Calu3 (cell line): ENCODE data around the gene PTGES2. TPM values are rescaled to one million over a fixed set of nuclear protein-coding genes. Genes with fewer than 3 reads are reported as not detected.
A peak's percentile ranks its signal among the peaks of the same experiment; 100 is the strongest.

Experiments used
- BruUV-seq: library from RNA; stranded (reverse); fragments of 400-500 nt; replicated peaks from 2 replicates; lab custom pipeline; 2021; lab: Mats Ljungman, UMichigan
- CTCF ChIA-PET: fragments of 300-600 bp; sonication (Branson Sonifier 250); formaldehyde crosslinking; loops from one replicate; lab custom pipeline; 2022; ENCODE audit warnings: antibody characterized with exemption; lab: Charles Lee
- DNase-seq: peaks from one replicate; pipeline ENCODE4 v3.0.0; 2022
- H3K27ac Mint-ChIP-seq: one replicate; pipeline ENCODE4 v1.8.0; 2022; ENCODE audit warnings: mixed read lengths; ENCODE audit not compliant: unreplicated experiment
- H3K27me3 Mint-ChIP-seq: one replicate; pipeline ENCODE4 v1.8.0; 2022; ENCODE audit warnings: mixed read lengths; ENCODE audit not compliant: unreplicated experiment
- H3K36me3 Mint-ChIP-seq: one replicate; pipeline ENCODE4 v1.8.0; 2022; ENCODE audit warnings: mild to moderate bottlenecking, moderate library complexity, mixed read lengths; ENCODE audit not compliant: insufficient read depth, unreplicated experiment
- H3K4me1 Mint-ChIP-seq: one replicate; pipeline ENCODE4 v1.8.0; 2022; ENCODE audit warnings: mild to moderate bottlenecking, low read depth, mixed read lengths; ENCODE audit not compliant: unreplicated experiment
- H3K4me3 Mint-ChIP-seq: one replicate; pipeline ENCODE4 v1.8.0; 2022; ENCODE audit warnings: mild to moderate bottlenecking, low read depth, moderate library complexity, mixed read lengths; ENCODE audit not compliant: unreplicated experiment
- H3K9me3 Mint-ChIP-seq: one replicate; pipeline ENCODE4 v1.8.0; 2022; ENCODE audit warnings: low read depth, mixed read lengths; ENCODE audit not compliant: unreplicated experiment
- CTCF ChIP-seq: fragments of 200-600 bp; IDR thresholded peaks from one replicate; pipeline ENCODE4 v1.8.0; 2022; ENCODE audit warnings: antibody characterized with exemption; ENCODE audit not compliant: unreplicated experiment
- intact Hi-C: fragments of 100-400 bp; cut with micrococcal nuclease; formaldehyde crosslinking; loops from one replicate; pipeline ENCODE4 v1.10.0; 2022; ENCODE audit not compliant: unreplicated experiment
- total RNA-seq: library from RNA; stranded (reverse); gene quantifications from 2 replicates; pipeline ENCODE4 v1.2.3, GENCODE V29; 2022

PTGES2 gene
- total RNA-seq, 1 experiment from 2014 or later = 137 TPM

- TSS peak; percentile 95 for BruUV-seq
- no peak for TF ChIP-seq CTCF
- CTCF ChIA-PET = interaction anchor here (2.6 kb wide), 1 partner anchor 25 kb away, joined by 6 read pairs; no protein-coding TSS in a partner anchor
- Mint-ChIP-seq H3K27me3 (peaks cover 11% of the 10 kb centered on the region), H3K27ac (peak overlapping the region; percentile 100), H3K36me3 (peaks cover 78% of the 10 kb centered on the region), H3K4me1 (peaks cover 34% of the 10 kb centered on the region), H3K9me3 (no peaks in the 10 kb centered on the region), H3K4me3 (peak overlapping the region; percentile 89)
- intact Hi-C loops = no loop called here
- DNase-seq = no peak
Measured at GRCh38 chr9:128149951-128150593, 22.5 kb upstream of the PTGES2 start.

GRCh38 chr9:128149001-128149701 lies 21.6 kb upstream of the PTGES2 start, which contains the start of gene LCN2:
LCN2 (plus strand) TSS chr9:128149453; CDS start chr9:128149526, 73 bp downstream.
- Mint-ChIP-seq H3K4me1 (peaks cover 34% of the 10 kb centered on the region), H3K27me3 (peaks cover 11% of the 10 kb centered on the region), H3K9me3 (no peaks in the 10 kb centered on the region), H3K27ac (peak within 1 kb of the TSS; percentile 100), H3K36me3 (peaks cover 69% of the 10 kb centered on the region), H3K4me3 (peak within 1 kb of the TSS; percentile 89)
- DNase-seq = peak; percentile 90
- CTCF ChIA-PET = interaction anchor here (0.5 to 2.6 kb wide), 4 partner anchors 13 to 141 kb away, joined by 4 to 8 read pairs (median 6); no protein-coding TSS in a partner anchor
- TF ChIP-seq CTCF = no peak
- BruUV-seq = no TSS peak
- intact Hi-C loops = no loop called here

GRCh38 chr9:128148509-128149000 lies 21.0 kb upstream of the PTGES2 start:
- no peak for DNase-seq
- BruUV-seq = no TSS peak
- Mint-ChIP-seq H3K27me3 (peaks cover 11% of the 10 kb centered on the region), H3K27ac (peak overlapping the region; percentile 100), H3K9me3 (no peaks in the 10 kb centered on the region), H3K4me3 (peak overlapping the region; percentile 89), H3K4me1 (peaks cover 39% of the 10 kb centered on the region), H3K36me3 (peaks cover 67% of the 10 kb centered on the region)
- CTCF ChIA-PET = interaction anchor here (0.5 to 2.6 kb wide), 4 partner anchors 12 to 140 kb away, joined by 4 to 8 read pairs (median 6); no protein-coding TSS in a partner anchor
- intact Hi-C loops = no loop called here
- TF ChIP-seq CTCF = no peak

GRCh38 chr9:128146591-128147120 lies 19.1 kb upstream of the PTGES2 start:
- no peak for DNase-seq
- no peaks in the 10 kb centered on the region for H3K9me3 Mint-ChIP-seq
- H3K4me3 Mint-ChIP-seq = no peak overlapping the region
- peaks cover 51% of the 10 kb centered on the region for H3K36me3 Mint-ChIP-seq
- intact Hi-C loops = no loop called here
- peaks cover 53% of the 10 kb centered on the region for H3K4me1 Mint-ChIP-seq
- no TSS peak for BruUV-seq
- H3K27ac Mint-ChIP-seq = peak overlapping the region; percentile 92
- H3K27me3 Mint-ChIP-seq = peaks cover 11% of the 10 kb centered on the region
- TF ChIP-seq CTCF = no peak
- CTCF ChIA-PET = interaction anchor here (0.7 kb wide), 1 partner anchor 29 kb away, joined by 5 read pairs; no protein-coding TSS in a partner anchor
